GM21381 (cell line): ENCODE results near the gene PLAGL1.
"Not testable (repeated sequence)": the region's sequence is repeated elsewhere in the genome, so short reads cannot be mapped to it uniquely, and the experiment has no call there.

Experiments used
- ATAC-seq: cut with Tn5 transposase; IDR thresholded peaks from one replicate; pipeline ENCODE4 v1.9.1; 2021; ENCODE audit warnings: mild to moderate bottlenecking, moderate library complexity; ENCODE audit not compliant: unreplicated experiment

The PLAGL1 gene

DNA sequence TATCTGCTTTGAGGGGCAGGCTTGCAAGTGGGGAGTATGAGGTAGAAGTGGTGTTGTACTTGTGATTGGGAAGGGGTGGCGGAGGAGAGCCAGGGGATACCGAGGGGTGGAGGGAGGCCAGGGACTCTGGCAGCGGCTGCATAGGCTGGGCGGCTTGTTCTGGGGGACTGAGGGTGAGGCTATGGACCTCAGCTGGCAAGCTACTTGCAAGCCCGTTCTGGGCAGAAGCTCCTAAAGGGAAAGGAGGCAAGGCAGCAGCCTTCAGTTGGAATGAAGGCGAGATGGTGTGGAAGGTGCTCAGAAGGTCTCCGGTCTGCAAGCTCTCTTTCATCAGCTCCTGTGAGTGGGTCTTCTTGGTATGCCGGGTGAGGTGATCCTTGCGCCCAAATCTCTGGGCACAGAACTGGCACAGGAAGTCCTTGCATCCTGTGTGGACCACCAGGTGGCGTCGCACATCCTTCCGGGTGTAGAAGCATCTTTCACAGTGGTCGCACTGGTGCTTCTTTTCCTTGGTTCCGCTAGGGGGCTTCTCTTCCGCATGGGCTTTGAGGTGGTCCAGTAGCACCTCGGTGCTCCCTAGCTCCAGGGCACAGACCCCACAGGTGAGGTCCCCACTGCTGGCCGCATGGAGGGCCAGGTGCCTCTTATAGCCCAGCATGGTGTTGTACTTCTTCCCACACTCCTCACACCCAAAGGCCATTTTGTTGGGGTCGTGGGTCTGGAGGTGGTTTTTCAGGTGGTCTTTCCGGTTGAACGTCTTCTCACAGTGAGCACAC is 66.0 kb downstream of the PLAGL1 start:
- peak; percentile 55 for ATAC-seq

DNA sequence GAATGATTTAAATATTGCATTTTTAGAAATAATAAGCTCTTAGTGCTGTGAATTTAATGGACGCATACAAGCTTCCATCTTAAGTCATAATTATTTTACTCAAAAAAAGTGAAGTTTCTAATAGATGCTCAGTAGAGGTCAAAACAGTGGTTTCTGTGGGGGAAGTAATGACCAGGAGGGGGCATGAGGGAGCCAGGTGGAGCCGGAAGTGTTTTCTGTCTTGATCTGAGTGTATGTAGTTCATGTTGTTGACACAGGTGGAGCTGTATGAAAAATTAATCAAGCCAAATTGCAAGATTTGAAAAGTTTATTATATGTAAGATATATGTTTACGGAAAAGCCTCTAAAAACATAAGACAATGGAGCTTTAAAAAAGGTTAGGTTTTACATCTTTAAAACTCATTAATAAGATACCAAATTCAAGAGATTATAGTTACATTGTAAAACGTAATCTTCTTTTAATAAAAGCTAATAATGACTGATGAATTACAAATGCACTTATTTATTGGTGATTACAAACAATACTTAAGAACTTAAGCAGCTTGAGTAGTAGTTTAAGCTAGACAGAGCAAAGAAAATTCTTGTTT is 68.0 kb downstream of the PLAGL1 start:
- peak; percentile 97 for ATAC-seq

DNA sequence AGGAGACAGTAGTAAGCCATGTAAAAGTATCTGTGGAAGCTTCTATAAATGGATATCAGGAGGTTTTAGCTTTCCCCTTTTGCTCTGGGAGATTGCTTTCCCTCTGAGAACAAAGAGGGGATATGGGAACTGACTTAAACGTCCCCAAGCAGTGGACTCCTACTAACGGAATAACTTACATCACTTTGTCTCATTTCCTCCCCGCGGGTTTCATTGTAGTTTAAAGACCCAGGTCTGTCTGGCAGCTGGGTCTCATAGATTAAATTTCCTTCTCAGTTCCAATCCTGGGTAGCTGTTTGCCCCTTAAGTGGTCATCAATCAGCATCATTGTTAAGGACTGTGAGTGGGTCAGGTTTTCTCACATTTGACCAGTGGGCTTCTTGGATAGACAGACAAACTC is 68.7 kb downstream of the PLAGL1 start:
- no peak for ATAC-seq

DNA sequence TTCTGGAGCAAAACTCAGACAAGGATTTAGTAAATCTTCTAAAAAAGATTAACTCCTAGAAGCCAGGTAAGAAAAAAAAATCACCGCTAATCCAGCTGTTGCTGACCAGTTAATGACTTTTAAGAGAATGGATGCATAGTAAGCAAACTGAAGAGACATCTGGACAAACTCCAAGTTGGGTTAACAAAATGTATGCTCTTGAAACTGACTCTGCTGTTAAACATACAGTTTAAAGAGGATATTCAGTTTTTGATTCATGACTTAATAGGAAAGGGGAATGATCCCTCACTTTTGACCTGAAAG is 70.4 kb downstream of the PLAGL1 start:
- no peak for ATAC-seq

DNA sequence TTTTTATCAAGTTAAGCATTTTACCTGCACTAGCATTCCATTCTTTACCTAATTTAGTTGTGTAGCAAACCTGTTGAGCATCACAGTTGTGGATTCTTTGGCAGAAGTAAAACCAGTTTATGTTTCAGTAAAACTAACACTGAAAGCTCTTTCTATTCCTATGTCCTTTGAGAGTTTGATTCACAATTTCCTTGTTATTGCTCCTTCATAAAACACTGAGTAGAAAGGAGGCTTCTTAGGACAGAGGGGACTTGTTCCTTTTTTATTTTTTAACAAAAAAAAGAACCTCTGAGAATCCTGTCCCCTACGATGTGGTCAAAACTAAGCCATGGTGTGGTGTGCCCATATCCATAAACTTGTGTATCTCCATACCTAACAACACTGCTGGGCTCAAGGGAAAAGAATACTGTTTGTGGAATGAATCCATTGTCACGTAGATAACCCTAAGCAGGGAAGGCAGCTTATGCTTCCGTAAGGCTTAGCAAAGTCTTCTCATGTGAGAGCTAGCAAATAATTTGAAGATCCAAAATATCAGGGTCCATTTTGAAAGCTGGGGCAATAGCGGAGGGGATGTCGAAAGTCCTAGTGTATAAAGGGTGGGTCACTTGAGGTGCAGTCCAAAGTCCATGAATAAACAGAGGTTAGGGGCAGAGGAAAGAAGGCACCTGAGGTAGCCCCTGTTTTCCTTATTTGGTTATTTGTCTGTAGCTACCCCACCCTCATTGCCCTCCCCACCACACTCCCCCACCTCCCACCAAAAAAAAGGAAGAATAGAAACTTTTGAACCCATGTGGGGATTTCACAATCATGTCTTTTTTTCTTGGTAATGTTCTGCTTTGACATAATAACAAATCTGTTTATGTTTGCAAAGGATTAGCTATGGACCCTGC is 71.0 kb downstream of the PLAGL1 start:
- no peak for ATAC-seq

- no peak for ATAC-seq
Measured at GRCh38 chr6:143936347-143936746, 71.7 kb downstream of the PLAGL1 start.

GRCh38 chr6:143934867-143935266 is 73.2 kb downstream of the PLAGL1 start:
- ATAC-seq = no peak

DNA sequence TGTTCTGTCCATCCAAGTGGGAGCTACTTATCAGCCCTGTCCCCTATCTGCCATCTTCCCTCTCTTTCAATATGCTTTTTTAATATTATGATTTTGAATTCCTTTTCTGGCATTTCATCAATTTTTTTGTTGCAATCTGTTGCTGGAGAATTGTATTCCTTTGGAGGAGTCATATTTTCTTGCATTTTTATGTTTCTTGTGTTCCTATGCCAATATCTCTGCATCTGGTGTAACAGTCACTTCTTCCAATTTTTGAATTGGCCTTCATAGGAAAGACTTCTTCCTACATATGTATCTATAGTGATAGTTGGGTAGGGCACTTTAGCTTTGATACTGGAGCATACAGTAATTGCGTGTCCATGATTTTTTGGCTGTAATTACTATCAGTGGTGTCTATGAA is 73.7 kb downstream of the PLAGL1 start:
- ATAC-seq = no peak

- ATAC-seq = no peak
Measured at GRCh38 chr6:143929975-143930374, 78.1 kb downstream of the PLAGL1 start.

- no peak for ATAC-seq
Measured at GRCh38 chr6:143928853-143929252, 79.2 kb downstream of the PLAGL1 start.

DNA sequence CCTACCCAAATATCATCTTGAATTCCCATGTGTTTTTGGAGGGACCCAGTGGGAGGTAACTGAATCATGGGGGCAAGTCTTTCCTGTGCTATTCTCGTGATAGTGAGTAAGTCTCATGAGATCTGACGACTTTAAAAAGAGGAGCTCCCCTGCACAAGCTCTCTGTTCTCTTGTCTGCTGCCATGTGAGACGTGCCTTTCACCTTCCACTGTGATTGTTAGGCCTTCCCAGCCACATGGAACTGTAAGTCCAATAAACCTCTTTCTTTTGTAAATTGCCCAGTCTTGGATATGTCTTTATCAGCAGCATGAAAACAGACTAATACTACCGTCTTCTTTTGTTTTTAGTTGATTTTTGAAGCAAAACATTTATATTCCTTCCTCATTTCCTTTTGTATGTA is 91.0 kb downstream of the PLAGL1 start:
- not testable (repeated sequence) for ATAC-seq

- no peak for ATAC-seq
Measured at GRCh38 chr6:143912671-143913070, 95.4 kb downstream of the PLAGL1 start.

DNA sequence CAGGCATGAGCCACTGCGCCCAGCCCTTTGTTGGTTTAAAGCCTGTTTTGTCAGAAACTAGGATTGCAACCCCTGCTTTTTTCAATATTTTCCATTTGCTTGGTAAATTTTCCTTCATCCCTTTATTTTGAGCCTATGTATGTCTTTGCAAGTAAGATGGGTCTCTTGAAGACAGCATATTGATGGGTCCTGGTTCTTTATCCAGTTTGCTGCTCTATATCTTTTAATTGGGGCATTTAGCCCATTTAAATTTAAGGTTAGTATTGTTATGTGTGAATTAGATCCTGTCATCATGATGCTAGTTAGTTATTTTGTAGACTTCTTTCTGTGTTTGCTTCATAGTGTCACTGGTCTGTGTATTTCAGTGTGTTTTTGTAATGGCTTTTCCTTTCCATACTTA is 97.0 kb downstream of the PLAGL1 start:
- no peak for ATAC-seq

- no peak for ATAC-seq
Measured at GRCh38 chr6:143902827-143903226, 105.2 kb downstream of the PLAGL1 start.

GRCh38 chr6:143901885-143902750 is 105.9 kb downstream of the PLAGL1 start:
- ATAC-seq = peak; percentile 96

DNA sequence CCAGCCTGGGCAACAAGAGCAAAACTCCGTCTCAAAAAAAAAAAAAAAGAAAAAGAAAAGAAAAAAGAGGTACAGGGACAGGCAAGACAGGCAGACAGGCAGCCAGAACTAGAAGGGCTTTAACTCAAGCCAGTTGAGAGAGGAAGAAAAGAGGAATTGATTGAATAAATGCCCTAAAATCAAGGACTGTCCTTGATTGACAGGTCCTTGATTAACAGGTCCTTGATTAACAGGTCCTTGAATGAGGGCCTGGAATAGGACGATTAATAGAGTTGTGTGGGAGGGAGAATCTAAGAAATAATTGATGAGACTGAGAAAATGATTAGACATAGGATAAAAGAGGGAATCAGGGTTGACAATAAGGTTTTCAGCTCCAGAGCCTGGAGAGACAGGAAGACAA is 107.7 kb downstream of the PLAGL1 start:
- ATAC-seq = no peak

GRCh38 chr6:143896126-143896860 is 111.8 kb downstream of the PLAGL1 start:
- ATAC-seq = no peak

GRCh38 chr6:143894655-143895054 is 113.4 kb downstream of the PLAGL1 start:
- no peak for ATAC-seq
